ENCODE measurements around the gene SLX9. TPM values are rescaled to one million over a fixed set of nuclear protein-coding genes. Genes with fewer than 3 reads are reported as not detected.

The SLX9 gene
- total and polyA plus RNA-seq, 12 donors = 11.1 to 45.3 (median 23.7) TPM

GRCh38 chr21:45019887-45020537, 80.2 kb downstream of the SLX9 start:
- peak in 3 of 7 donors; percentile 5 to 14 (median 13) for DNase-seq
- WGBS, 4 donors = 86 to 97% (median 89%) methylated on average over 13 to 19 of the region's 19 CpGs
- no peaks in the 10 kb centered on the region for H3K27me3 ChIP-seq
- H3K36me3 ChIP-seq (replicated peaks in 1 of 2) = no peaks in the 10 kb centered on the region
- intact Hi-C loops (cut with DNase I) = loop anchor here in 1 of 2 donors (10.0 kb wide), 1 partner anchor 55 kb away; the partner anchor contains the start of gene ADARB1
- peaks cover 0 to 22% of the 10 kb centered on the region in 2 donors for H3K4me1 ChIP-seq (replicated peaks in 1 of 2)
- TF ChIP-seq POLR2A (IDR thresholded peaks at IDR 0.05) = no peak
- TF ChIP-seq, protein P1, sequence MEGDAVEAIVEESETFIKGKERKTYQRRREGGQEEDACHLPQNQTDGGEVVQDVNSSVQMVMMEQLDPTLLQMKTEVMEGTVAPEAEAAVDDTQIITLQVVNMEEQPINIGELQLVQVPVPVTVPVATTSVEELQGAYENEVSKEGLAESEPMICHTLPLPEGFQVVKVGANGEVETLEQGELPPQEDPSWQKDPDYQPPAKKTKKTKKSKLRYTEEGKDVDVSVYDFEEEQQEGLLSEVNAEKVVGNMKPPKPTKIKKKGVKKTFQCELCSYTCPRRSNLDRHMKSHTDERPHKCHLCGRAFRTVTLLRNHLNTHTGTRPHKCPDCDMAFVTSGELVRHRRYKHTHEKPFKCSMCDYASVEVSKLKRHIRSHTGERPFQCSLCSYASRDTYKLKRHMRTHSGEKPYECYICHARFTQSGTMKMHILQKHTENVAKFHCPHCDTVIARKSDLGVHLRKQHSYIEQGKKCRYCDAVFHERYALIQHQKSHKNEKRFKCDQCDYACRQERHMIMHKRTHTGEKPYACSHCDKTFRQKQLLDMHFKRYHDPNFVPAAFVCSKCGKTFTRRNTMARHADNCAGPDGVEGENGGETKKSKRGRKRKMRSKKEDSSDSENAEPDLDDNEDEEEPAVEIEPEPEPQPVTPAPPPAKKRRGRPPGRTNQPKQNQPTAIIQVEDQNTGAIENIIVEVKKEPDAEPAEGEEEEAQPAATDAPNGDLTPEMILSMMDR (IDR thresholded peaks at IDR 0.05) = no peak
- H3K27ac ChIP-seq = peak overlapping the region in 2 of 5 donors; percentile 1 to 79
- no peak overlapping the region for H3K4me3 ChIP-seq
- H3K9me3 ChIP-seq (replicated peaks in 1 of 3) = peaks cover 0 to 3% (median 0%) of the 10 kb centered on the region in 3 donors

- Histone ChIP-seq H3K27ac (peak overlapping the region in 2 of 5 donors; percentile 1 to 79), H3K4me1 (replicated peaks in 1 of 2) (peaks cover 0 to 22% of the 10 kb centered on the region in 2 donors), H3K36me3 (replicated peaks in 1 of 2) (no peaks in the 10 kb centered on the region), H3K4me3 (no peak overlapping the region), H3K27me3 (no peaks in the 10 kb centered on the region), H3K9me3 (replicated peaks in 1 of 3) (peaks cover 0 to 3% (median 0%) of the 10 kb centered on the region in 3 donors)
- 55 to 89% (median 79%) methylated on average over 19 to 28 of the region's 28 CpGs for WGBS, 4 donors
- TF ChIP-seq, protein P1 (IDR thresholded peaks at IDR 0.05) = no peak
- no peak for TF ChIP-seq POLR2A (IDR thresholded peaks at IDR 0.05)
- intact Hi-C loops (cut with DNase I) = no loop called here
- DNase-seq = peak in 2 of 7 donors; percentile 7 to 19
Observed at GRCh38 chr21:45020629-45021427, 81.0 kb downstream of the SLX9 start.

GRCh38 chr21:45021428-45022347, 81.9 kb downstream of the SLX9 start:
- WGBS, 4 donors = 52 to 66% (median 60%) methylated on average over 21 to 30 of the region's 31 CpGs
- H3K27me3 ChIP-seq = no peaks in the 10 kb centered on the region
- TF ChIP-seq, protein P1 (IDR thresholded peaks at IDR 0.05) = no peak
- TF ChIP-seq POLR2A (IDR thresholded peaks at IDR 0.05) = no peak
- H3K36me3 ChIP-seq (replicated peaks in 1 of 2) = no peaks in the 10 kb centered on the region
- H3K27ac ChIP-seq = peak overlapping the region in 2 of 5 donors; percentile 3 to 79
- H3K4me3 ChIP-seq = no peak overlapping the region
- peaks cover 0 to 22% of the 10 kb centered on the region in 2 donors for H3K4me1 ChIP-seq (replicated peaks in 1 of 2)
- intact Hi-C loops (cut with DNase I) = no loop called here
- peaks cover 0 to 3% (median 0%) of the 10 kb centered on the region in 3 donors for H3K9me3 ChIP-seq (replicated peaks in 1 of 3)
- peak in 6 of 7 donors; percentile 65 to 81 (median 68) for DNase-seq
